ENCODE results near the gene KCNA10.

Gene KCNA10

GRCh38 chr1:110475362-110476027, 43.5 kb downstream of the KCNA10 start:
- no peaks in the 10 kb centered on the region for H3K36me3 ChIP-seq (ENCODE audit: insufficient read depth, low read length)
- H3K4me1 ChIP-seq (ENCODE audit: control insufficient read depth, insufficient read depth, low read length): peaks cover 11% of the 10 kb centered on the region
- peaks cover 36% of the 10 kb centered on the region for H3K27me3 ChIP-seq (ENCODE audit: control insufficient read depth, insufficient read depth, low read length)
- H3K4me2 ChIP-seq (ENCODE audit: low read length): no peak overlapping the region
- no peaks in the 10 kb centered on the region for H3K9me3 ChIP-seq (replicated peaks; ENCODE audit: low read length)
- no peak overlapping the region for H3K9ac ChIP-seq (ENCODE audit: low read depth, low read length)
- no peak overlapping the region for H3K4me3 ChIP-seq (ENCODE audit: low read length)

GRCh38 chr1:110474444-110474843, 44.5 kb downstream of the KCNA10 start:
- H3K9me3 ChIP-seq (replicated peaks; ENCODE audit: low read length): no peaks in the 10 kb centered on the region
- H3K4me3 ChIP-seq (ENCODE audit: low read length): no peak overlapping the region
- H3K27me3 ChIP-seq (ENCODE audit: control insufficient read depth, insufficient read depth, low read length): peaks cover 34% of the 10 kb centered on the region
- no peak overlapping the region for H3K9ac ChIP-seq (ENCODE audit: low read depth, low read length)
- H3K4me2 ChIP-seq (ENCODE audit: low read length): no peak overlapping the region
- H3K4me1 ChIP-seq (ENCODE audit: control insufficient read depth, insufficient read depth, low read length): peaks cover 11% of the 10 kb centered on the region
- no peaks in the 10 kb centered on the region for H3K36me3 ChIP-seq (ENCODE audit: insufficient read depth, low read length)

GRCh38 chr1:110472546-110472945, 46.4 kb downstream of the KCNA10 start:
- peaks cover 39% of the 10 kb centered on the region for H3K27me3 ChIP-seq (ENCODE audit: control insufficient read depth, insufficient read depth, low read length)

GRCh38 chr1:110471131-110471530, 47.8 kb downstream of the KCNA10 start:
- no peak overlapping the region for H3K4me2 ChIP-seq (ENCODE audit: low read length)
- peaks cover 42% of the 10 kb centered on the region for H3K27me3 ChIP-seq (ENCODE audit: control insufficient read depth, insufficient read depth, low read length)
- no peak overlapping the region for H3K4me3 ChIP-seq (ENCODE audit: low read length)
- no peaks in the 10 kb centered on the region for H3K9me3 ChIP-seq (replicated peaks; ENCODE audit: low read length)
- no peak overlapping the region for H3K9ac ChIP-seq (ENCODE audit: low read depth, low read length)
- no peaks in the 10 kb centered on the region for H3K36me3 ChIP-seq (ENCODE audit: insufficient read depth, low read length)
- H3K4me1 ChIP-seq (ENCODE audit: control insufficient read depth, insufficient read depth, low read length): no peaks in the 10 kb centered on the region

More at GRCh38 chr1:110472546-110472945, 46.4 kb downstream of the KCNA10 start:
- Histone ChIP-seq H3K4me3 (ENCODE audit: low read length) (no peak overlapping the region), H3K9ac (ENCODE audit: low read depth, low read length) (no peak overlapping the region), H3K36me3 (ENCODE audit: insufficient read depth, low read length) (no peaks in the 10 kb centered on the region), H3K4me1 (ENCODE audit: control insufficient read depth, insufficient read depth, low read length) (peaks cover 9% of the 10 kb centered on the region), H3K4me2 (ENCODE audit: low read length) (no peak overlapping the region), H3K9me3 (replicated peaks; ENCODE audit: low read length) (no peaks in the 10 kb centered on the region)

All from skeletal muscle satellite cell (primary cell).